Ecto neural progenitor cell (in vitro differentiated cells): ENCODE data around the gene TVP23A.

ENCODE experiments used
- DNase-seq: peaks from one replicate; pipeline ENCODE4 v3.0.0-alpha.2; 2018; ENCODE audit warnings: low spot score

TVP23A gene

DNA sequence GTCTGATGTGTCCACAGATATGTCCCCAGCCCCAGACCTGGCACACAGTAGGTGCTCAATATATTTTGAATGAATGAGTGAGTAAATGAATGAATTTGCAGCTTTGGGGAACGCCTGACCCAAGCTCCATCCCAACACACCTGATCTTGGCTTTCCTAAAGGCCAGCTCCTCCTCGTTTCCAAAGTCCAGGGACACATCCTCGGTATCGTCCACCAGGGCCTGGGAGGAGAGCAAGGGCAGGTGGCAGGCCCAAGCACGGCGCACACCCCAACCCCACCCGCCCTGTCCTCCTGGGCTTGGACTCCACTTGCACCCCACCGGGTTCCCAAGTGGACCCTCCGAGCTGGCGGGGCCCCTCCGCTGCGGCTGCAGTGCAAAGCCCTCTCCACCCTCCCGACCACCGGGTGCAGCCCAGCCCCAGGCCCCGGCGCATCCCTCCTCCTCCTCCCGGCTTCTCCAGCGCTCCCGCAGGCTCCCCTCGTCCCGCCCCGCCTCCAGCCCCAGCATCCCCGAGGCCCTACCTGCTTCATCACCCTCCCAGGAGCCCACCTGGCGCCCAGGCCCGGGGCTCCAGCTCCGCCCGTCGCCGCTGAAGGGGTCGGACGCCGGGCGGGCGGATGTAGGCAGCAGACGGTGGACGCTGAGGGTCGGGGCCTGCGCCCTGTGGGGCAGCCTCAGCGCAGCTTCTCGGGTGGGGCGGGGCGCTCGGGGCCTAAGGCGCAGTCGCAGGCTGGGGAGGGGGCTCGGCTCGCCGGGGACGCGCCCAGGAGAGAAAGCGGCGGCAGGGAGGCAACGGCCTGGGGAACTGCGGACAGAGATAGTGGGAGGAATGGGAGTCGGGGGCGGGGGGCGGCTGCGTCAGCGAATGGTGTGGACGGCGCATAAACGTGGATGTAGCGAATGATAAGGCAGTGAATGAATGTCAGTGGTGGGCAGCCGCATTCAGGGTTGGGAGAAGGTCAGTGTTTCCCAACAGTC, at the start of gene TVP23A:
TSS of gene TVP23A (minus strand) at position 832 of the 979 bp plus-strand sequence. CDS start at position 531, 301 bp downstream.
- peak; percentile 74 for DNase-seq

DNA sequence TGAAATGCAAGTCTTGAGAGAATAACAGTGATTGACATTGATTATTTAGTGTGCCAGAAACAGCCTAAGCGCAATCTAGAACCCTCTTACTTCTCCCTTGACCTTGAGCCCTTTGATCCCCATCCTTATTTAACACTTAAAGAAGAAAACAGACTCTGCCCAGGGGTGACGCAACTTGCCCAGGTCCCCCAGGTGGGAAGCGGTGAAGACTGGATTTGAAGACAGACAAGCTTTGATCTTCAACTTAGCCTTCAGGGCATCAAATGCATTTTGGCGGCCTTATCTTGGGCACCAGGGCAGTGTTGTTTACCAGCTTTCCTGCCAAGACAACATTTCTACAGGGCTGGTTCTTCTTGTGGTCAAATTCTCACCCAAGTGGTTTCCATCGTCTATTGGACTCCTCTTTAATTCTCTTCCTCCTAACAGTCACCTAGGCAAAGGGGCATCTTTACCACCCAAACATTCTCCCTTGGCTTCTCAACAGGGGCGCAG, 49.6 kb upstream of the TVP23A start:
- DNase-seq, result no peak

DNA sequence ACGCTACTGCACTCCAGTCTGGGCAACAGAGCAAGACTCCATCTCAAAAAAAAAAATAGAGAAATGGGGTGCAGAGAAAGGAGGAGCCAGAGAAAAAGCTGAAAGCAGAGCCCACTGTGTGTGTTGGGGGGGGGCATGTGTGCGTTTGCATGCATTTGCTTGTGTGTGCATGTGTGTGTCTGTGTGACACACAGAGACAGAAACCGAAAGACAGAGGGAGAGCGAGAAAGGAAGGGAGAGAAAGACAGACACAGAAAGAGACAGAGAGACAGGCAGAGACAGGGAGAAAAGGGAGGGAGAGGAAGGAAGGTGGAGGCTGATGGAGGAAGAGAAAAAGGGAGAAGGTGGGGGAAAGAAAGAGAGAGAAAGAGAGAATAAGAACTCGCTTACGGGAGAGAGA, 48.6 kb upstream of the TVP23A start:
- DNase-seq, result no peak

DNA sequence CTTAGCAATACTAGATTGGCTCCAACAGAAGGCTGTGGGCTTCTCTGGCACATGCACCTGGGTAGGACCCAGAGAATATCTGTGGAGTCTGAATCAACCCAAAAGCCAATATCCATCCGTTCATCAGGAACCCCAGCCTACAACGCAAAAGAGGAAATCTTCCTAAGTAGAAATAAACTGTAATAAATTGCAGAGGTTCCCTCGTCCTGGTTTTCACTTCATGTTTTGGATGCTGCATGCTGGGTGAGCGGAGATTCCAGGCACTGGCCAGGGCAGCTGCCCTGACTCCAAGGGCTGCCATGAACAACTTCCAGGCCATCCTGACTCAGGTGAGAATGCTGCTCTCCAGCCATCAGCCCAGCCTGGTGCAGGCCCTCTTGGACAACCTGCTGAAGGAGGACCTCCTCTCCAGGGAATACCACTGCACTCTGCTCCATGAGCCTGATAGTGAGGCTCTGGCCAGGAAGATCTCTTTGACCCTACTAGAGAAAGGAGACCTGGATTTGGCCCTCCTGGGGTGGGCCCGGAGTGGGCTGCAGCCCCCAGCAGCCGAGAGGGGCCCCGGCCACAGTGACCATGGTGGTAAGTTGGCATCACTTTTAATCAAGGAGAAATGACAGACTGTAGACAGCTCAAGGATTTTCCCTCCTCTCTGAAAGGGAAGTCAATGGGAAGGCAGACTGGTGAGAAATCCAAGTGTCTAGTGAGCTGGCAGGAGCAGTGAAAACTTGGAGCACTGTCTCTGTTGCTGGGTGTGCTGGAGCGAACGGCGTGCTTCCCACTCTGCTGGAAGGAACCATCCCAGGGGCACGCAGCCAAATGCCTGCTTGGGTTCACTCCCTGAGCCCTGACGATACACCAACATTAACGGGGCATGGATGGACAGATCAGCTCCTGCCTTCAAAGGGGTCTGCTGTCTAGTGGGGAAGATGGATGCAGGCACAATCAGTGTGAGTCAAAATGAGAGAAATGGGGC, 47.7 kb upstream of the TVP23A start:
- DNase-seq, result no peak

DNA sequence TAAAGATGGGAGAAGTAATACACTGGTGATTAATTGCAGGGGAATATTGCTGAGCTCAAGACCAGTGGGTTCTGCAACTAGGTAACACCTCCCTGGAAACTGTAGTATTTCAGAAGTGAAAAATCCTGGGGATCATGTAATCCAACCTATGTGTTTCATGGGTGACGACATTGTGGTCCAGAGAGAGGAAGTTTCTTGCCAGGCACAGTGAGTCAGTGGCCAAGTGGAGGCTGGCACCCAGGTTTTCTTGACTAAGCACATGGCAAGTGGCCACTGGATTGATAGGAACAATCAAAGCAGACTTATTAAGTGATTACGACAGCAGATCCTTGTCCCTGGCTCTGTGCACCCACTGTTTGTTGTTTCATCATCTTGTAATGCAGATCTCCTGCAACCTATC, 43.8 kb upstream of the TVP23A start:
- DNase-seq, result no peak

DNA sequence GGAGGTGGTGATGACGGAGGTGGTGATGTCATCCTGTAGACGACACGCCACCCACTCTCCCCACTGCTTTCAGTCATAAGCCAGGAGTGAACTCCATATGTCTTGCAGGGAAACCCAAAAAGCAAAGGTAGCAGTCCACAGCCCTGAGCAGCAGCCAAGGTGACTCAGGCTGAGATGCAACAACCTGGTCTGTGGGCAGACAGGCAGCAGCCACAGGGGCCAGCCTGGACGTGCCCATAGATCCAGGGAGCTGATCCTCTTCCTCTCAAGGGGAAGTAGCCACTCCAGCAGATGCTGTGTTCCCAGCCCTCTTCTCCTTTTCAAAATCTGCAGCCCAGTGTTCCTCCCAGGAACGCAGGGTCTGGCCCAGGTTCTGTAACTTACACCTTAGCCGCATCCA, 41.1 kb upstream of the TVP23A start:
- DNase-seq, result no peak

DNA sequence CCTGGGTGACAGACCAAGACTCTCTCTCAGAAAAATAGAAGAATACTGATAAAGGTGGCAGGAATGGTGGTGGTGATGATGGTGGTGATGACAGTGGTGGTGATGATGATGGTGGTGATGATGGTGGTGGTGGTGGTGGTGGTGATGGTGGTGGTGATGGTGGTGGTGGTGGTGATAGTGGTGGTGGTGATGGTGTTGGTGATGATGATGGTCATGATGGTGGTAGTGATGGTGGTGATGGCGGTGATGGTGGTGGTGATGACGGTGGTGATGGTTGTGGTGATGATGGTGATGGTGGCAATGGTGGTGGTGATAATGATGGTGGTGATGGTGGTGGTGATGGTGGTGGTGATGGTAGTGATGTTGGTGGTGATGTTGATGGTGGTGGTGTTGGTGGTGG, 40.4 kb upstream of the TVP23A start:
- DNase-seq, result no peak

DNA sequence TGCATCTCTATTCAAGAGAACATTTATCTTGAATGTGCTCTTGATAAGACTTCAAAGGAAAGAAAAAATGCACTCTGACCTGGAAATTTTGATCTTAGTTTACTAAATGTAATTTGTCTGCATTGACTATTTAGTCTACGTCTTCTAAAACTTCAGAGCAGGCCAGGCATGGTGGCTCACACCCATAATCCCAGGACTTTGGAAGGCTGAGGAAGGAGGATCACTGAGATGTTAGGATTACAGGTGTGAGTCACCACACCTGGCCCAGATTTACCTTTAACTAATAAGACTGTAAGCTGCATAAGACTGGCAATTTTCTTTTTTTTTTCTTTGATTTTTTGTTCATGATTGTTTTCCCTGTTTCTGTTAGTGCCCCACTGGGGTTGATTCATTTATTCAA, 39.6 kb upstream of the TVP23A start:
- DNase-seq, result no peak

DNA sequence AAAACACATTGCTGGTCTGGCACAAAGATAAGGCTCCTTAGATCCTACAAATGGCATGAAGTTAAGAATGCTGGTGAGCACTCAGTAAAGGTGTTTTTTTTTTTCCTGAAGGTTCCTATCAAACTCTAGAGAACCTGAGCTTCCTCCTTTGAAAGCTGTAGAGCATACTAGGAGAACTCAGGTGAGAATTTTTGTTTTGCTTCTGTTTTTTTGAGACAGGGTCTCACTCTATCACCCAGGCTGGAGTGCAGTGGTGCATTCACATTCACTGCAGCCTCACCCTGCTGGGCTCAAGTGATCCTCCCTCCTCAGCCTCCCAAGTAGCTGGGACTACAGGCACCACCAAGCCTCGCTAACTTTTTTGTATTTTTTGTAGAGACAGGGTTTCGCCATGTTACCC, 37.4 kb upstream of the TVP23A start:
- DNase-seq, result no peak

DNA sequence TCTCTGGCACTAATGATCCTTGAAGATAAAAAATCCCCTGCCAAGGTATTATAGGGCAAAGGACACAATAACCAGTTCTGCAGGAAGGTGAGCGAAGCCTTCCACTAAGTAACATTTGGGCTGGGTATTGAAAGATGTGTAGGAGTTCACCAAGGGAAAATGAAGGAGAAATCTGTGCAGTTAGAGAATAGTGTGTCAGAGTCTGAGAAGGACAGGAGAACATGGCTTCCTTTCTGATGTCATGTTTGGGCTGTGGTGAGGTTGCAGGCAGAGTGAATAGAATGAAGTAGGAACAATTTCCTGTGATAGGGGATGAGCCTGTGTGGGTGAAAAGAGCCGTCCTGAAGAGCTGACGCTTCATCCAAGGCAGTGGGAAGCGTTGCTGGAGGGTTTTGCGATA, 34.4 kb upstream of the TVP23A start:
- no peak for DNase-seq

DNA sequence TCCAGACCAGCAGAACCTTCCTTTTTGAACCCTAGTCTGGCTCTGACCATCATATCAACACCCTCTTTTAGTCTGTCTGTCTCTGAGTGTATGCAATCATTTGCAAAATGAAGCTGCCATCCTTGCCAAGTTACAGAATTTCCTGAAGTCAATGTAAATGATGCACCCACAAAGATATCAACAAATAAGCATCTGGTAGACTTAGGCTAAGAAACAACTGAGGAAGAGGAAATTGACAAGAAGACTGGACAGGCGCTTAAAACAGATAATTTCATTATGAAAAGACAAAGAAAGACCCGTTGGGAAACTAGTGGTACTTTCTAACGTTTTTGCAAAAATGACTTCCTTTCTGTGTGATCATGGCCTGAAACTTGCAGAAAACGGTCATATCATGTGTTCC, 33.7 kb upstream of the TVP23A start:
- no peak for DNase-seq

DNA sequence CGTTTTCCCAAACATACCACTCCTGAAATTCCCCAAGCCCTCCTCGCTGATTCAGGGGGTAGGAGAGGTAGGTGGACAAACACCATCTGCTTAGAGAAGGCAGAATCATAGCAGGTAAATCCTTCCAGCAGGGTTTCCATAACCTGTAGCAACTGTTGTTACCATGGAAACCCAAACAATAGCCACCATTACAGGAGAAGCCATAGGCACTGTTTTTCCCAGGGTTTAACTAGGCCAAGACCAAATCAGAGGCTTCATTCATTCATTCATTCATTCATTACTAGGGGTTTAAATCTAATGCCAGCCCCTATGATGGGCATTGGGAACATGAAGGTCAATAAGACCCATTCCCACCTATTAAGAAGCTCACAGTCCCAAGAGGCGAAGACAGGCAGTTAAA, 32.9 kb upstream of the TVP23A start:
- no peak for DNase-seq

DNA sequence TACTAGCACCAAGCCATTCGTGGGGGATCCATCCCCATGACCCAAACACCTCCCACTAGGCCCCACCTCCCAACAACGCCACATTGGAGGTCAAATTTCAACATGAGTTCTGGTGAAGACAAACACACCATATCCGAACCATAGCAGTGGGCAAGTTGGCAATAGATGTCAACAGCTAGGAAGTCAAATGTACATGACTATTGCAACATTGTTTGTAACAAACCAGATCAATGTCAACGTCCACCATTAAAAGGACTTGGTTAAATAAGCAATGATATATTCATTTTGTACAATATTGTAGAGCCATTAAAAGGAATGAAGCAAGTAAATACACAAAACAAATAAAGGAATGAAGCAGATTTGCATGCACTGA, 31.9 kb upstream of the TVP23A start:
- no peak for DNase-seq

DNA sequence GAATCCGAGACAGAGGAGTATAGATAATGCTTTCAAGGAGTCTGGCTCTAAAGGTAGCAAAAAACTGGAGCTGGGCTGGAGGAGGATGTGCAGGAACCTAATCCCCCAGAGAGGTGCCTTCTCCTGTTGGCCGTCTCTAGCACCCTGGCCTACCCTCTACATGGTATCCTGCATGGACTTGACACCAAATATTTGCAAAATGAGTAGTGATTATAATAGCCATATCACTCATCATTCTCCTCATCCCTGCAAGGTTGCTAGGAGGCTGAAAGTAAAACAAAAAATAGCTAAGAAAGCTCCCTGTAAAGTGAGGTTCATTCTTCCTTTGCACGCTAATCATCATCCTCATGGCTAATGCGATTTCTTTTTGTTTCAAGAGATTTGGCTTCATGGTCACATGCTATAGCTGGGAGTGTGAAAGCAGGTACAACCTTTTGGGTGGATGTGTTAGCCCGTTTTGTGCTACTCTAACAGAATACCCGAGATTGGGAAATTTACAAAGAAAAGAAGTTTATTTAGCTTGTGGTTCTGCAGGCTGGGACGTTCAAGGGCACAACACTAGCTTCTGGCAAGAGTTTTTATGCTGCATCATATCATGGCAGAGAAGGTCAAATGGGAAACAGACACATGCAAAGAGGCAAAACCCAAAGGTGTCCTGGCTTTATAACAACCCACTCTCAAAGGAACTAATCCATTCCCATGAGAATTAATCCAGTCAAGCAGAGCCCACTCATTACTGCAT, 31.3 kb upstream of the TVP23A start:
- no peak for DNase-seq

DNA sequence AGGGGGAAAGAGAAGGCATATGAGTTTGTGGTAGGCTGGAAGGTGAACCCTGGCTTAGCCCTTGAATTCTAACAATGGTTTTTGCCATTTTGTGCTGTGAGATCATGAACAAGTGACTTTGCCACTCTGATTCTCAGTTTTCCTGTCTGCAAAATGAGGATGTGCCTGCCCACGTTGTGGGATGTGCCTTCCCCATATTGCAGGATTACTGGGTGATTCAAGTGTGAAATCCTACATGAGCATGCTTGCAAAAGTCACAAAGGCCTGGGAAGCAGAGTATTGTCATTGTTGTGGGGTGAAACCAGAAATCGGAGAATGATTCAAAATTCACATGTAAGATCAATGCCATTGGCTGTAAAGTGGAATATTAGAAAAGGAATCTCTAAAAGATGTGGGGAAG, 28.6 kb upstream of the TVP23A start:
- no peak for DNase-seq

DNA sequence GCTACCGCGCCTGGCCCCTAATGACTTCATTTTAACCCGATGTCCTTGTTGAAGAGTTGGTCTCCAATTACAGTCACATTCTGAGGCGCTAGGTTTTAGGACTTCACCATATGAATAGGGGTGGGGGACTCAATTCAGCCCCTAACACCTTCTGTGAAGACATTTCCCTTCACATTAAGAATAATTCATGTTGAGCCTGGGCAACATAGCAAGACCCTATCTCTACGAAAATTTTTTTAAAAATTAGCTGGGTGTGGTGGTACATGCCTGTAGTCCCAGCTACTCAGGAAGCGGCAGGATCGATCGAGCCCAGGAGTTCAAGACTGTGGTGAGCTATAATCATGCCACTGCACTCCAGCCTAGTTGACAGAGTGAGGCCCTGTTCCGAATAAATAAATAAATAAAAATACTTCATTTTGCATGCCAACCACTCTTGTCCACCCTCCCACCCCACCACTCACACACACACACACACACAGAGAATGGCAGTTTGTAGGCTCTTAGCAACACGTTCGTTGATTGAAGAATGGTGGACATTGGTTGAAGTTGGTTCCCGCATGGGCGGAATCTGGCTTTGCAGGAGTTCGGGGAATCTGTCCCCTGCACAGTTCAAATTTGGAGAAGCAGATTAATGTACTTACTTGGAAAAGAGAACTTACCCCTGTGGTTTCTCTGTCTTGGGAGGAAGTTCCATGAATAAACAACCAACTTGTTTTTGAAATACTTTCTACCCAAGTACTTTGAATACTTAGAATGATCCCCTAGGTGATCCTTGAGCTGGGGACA, 27.8 kb upstream of the TVP23A start:
- DNase-seq, result no peak

DNA sequence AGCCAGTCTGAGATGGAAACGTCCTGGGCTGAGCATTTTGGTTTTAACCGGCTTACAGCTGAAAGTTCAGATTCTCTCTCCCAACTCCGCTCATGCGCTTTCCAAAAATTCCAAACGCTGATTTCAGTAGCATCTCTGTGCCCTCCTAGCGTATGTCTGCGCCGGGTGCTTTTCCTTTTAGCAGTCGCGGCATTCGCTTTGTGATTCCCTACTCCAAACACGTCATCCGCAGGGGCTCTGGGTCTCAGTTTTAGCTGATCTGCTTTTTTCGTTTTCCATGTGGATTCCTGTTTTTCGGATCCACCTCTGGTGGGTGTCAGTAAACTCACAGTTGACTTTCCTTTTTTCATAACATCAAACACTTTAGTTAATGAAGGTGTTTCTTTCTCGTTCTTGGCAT, 22.1 kb upstream of the TVP23A start:
- no peak for DNase-seq

DNA sequence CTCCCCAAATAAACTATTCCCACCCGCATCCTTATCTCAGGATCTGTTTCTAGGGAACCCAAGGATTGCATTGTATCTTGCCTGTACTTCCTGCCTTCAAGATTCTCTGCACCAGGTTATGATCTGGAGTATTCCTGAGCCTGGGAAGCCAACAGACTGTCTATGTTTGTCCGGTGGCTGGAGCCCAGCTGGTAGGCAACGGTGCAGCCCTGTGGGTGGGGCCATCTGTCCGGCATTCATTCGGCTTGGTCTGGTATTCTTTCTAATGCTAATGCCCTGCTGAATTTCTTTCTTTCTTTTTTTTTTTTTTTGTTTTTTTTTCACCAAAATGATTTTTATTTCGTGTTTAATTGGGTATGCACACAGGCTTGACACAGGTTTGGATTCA, 20.7 kb upstream of the TVP23A start:
- DNase-seq, result no peak

DNA sequence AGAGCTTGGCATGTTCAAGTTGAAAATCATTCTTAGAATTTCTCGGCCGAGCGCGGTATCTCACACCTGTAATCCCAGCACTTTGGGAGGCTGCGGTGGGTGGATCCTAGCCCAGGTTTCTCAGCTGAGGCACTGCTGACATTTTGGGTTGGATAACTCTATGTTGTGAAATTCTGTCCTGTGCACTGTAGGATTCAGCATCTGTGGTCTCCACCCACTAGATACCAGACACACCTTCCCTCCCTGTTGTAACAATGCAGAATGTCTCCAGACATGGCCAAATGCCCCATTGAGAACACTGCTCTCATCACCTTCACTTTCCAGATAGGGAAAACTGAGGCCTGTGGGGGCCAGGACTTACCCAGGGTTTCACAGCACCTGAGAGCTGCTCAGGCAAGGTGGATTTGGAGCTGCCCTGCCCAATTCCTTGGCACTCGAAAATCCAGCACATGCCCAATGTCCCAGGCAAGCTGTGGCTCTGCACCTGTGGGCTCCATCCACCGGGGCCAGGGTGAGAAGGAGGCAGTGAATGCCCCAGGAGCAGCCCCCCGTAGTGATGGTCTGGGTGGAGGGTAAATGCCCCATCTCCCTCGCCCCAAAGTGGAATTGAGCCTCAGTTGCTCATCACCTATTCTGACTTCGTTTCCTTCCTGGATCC, 20.2 kb upstream of the TVP23A start:
- DNase-seq, result no peak

DNA sequence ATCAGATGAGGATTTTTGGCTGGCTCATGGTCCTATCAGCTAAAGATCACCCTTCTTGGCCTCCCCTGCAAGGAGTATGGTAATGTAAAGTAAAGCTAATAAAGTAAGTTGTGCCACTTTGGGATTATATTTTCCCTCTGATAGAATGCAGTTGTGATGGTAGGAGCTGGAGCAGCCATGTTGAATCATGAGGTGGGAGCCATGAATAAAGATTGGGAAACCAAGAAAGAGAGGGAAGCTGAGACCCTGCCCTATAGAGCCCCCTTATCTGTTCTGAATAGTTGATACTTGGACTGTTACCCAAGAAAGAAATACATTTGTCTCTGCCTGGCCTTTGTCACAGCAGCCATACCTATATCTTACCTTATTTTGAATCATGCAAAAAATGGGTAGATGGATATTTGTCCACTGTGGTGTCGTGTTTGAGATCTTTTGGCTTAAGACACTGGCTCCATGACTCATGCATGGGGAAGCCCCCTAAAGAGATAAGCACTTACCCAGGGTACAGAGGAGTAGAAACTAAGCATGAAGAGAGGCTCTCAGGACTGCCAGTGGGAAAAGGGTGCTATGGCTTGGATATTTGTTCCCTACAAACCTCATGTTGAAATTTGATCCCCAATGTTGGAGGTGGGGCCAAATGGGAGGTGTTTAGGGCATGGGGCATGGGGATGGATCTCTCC, 17.7 kb upstream of the TVP23A start:
- DNase-seq, result no peak
